Hepatocyte (in vitro differentiated cells): ENCODE measurements around the gene ZDHHC14. TPM values are rescaled to one million over a fixed set of nuclear protein-coding genes. Genes with fewer than 3 reads are reported as not detected.

Experiments
- DNase-seq: peaks from one replicate; pipeline ENCODE4 v3.0.0-alpha.2; 2016; ENCODE audit warnings: low spot score
- H2AFZ ChIP-seq: fragments of 200-600 bp; sonication (generic); 2 replicates; pipeline ENCODE4 v1.6.0; 2016; ENCODE audit warnings: antibody characterized with exemption, mild to moderate bottlenecking
- H3K27ac ChIP-seq: fragments of 200-600 bp; sonication (generic); 2 replicates; pipeline ENCODE4 v1.5.1; 2016; ENCODE audit warnings: mild to moderate bottlenecking
- H3K27me3 ChIP-seq: fragments of 200-600 bp; sonication (generic); 2 replicates; pipeline ENCODE4 v1.6.1; 2016
- H3K36me3 ChIP-seq: fragments of 200-600 bp; sonication (generic); replicated peaks from 2 replicates; pipeline ENCODE4 v1.5.1; 2016; ENCODE audit warnings: low read depth; ENCODE audit not compliant: insufficient read depth
- H3K4me1 ChIP-seq: fragments of 200-600 bp; sonication (generic); 2 replicates; pipeline ENCODE4 v1.5.1; 2016; ENCODE audit warnings: mild to moderate bottlenecking, moderate library complexity; ENCODE audit not compliant: insufficient read depth
- H3K4me2 ChIP-seq: fragments of 200-600 bp; sonication (generic); 2 replicates; pipeline ENCODE4 v1.6.0; 2016
- H3K4me3 ChIP-seq: fragments of 200-600 bp; sonication (generic); 2 replicates; pipeline ENCODE4 v1.5.1; 2016; ENCODE audit warnings: mild to moderate bottlenecking
- H3K79me2 ChIP-seq: fragments of 200-600 bp; sonication (generic); 2 replicates; pipeline ENCODE4 v1.6.0; 2017; ENCODE audit warnings: mild to moderate bottlenecking
- H3K9me2 ChIP-seq: fragments of 200-600 bp; sonication (generic); replicated peaks from 2 replicates; pipeline ENCODE4 v1.6.0; 2017; ENCODE audit warnings: mild to moderate bottlenecking; ENCODE audit not compliant: insufficient read depth
- H3K9me3 ChIP-seq: fragments of 200-600 bp; sonication (generic); 2 replicates; pipeline ENCODE4 v1.5.1; 2016; ENCODE audit warnings: low read depth, mild to moderate bottlenecking
- H4K20me1 ChIP-seq: fragments of 200-600 bp; sonication (generic); 2 replicates; pipeline ENCODE4 v1.6.0; 2016; ENCODE audit warnings: mild to moderate bottlenecking; ENCODE audit not compliant: insufficient read depth, poor library complexity, severe bottlenecking
- CTCF ChIP-seq: fragments of 200-600 bp; sonication (generic); IDR thresholded peaks from 2 replicates; pipeline ENCODE4 v1.5.1; 2016; ENCODE audit warnings: antibody characterized with exemption, mild to moderate bottlenecking; ENCODE audit not compliant: poor library complexity
- EZH2 ChIP-seq: fragments of 200-600 bp; sonication (generic); IDR thresholded peaks from 2 replicates; pipeline ENCODE4 v1.6.1; 2016; ENCODE audit warnings: antibody characterized with exemption, mild to moderate bottlenecking, borderline replicate concordance
- EZH2phosphoT487 ChIP-seq: fragments of 200-600 bp; sonication (generic); IDR thresholded peaks from one replicate; pipeline ENCODE4 v1.6.1; 2018; ENCODE audit warnings: antibody characterized with exemption, mild to moderate bottlenecking, low read depth, moderate library complexity; ENCODE audit not compliant: unreplicated experiment, severe bottlenecking
- WGBS: methylation state at CpG from one replicate; pipeline ENCODE4 v1.1.6; 2016; ENCODE audit warnings: low lambda C conversion rate; ENCODE audit errors: missing lambda C conversion rate; 5-methylcytosine and 5-hydroxymethylcytosine counted together
- polyA plus RNA-seq: library from polyadenylated mRNA; unstranded; fragments of >200 nt; fragmentation: Nextera tagmentation; extraction: Ambion mirVana; gene quantifications from 2 replicates; pipeline ENCODE4 v1.2.1, GENCODE V29; 2016
- total RNA-seq: library from RNA; depleted of rRNA; stranded (reverse); fragments of >200 nt; gene quantifications from 2 replicates; pipeline ENCODE4 v1.2.3, GENCODE V29; 2014

The ZDHHC14 gene
- total and polyA plus RNA-seq, 2 experiments from 2014 or later = 11.8 to 25.2 TPM

GRCh38 chr6:157604816-157605215 lies 223.8 kb downstream of the ZDHHC14 start:
- Histone ChIP-seq H3K36me3 (no peaks in the 10 kb centered on the region), H3K4me2 (no peak overlapping the region), H3K9me2 (no peaks in the 10 kb centered on the region), H3K79me2 (no peaks in the 10 kb centered on the region), H3K27me3 (no peaks in the 10 kb centered on the region), H3K9me3 (no peaks in the 10 kb centered on the region), H3K4me1 (peaks cover 4% of the 10 kb centered on the region), H4K20me1 (no peaks in the 10 kb centered on the region), H3K27ac (no peak overlapping the region), H3K4me3 (no peak overlapping the region), H2AFZ (no peak overlapping the region)
- no peak for TF ChIP-seq EZH2
- TF ChIP-seq EZH2phosphoT487 = no peak
- no peak for TF ChIP-seq CTCF
- 74% methylated on average over 2 of the region's 2 CpGs for WGBS
- no peak for DNase-seq

GRCh38 chr6:157605484-157605883 lies 224.5 kb downstream of the ZDHHC14 start:
- H3K79me2 ChIP-seq = no peaks in the 10 kb centered on the region
- H3K4me1 ChIP-seq = peaks cover 4% of the 10 kb centered on the region
- DNase-seq = no peak
- no peaks in the 10 kb centered on the region for H4K20me1 ChIP-seq
- H2AFZ ChIP-seq = no peak overlapping the region
- no peak overlapping the region for H3K4me2 ChIP-seq
- no peaks in the 10 kb centered on the region for H3K9me2 ChIP-seq
- no peaks in the 10 kb centered on the region for H3K9me3 ChIP-seq
- WGBS = 84% methylated on average over 8 of the region's 8 CpGs
- no peak overlapping the region for H3K27ac ChIP-seq
- no peak overlapping the region for H3K4me3 ChIP-seq
- no peaks in the 10 kb centered on the region for H3K36me3 ChIP-seq
- no peaks in the 10 kb centered on the region for H3K27me3 ChIP-seq
- TF ChIP-seq EZH2phosphoT487 = no peak
- no peak for TF ChIP-seq EZH2
- no peak for TF ChIP-seq CTCF

DNA sequence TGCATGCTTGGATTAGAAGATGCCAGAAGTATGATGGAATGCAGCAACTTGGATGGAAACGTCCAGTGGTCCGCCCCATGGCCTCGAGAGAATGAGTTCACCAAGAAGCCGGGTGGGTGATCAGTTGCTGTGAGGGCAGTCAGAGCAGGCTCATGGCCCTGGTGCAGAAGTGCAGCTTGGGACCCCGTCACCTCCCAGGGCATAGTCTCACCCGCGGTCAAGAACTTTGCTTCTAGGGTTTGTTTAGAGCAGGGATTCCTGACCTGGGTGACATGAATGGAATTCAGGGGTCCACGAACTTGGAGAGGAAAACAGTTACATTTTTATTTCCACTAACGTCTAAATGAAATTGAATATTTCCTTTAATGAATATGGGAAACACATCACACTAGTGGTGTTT lies 225.5 kb downstream of the ZDHHC14 start:
- no peak overlapping the region for H3K4me2 ChIP-seq
- no peaks in the 10 kb centered on the region for H3K79me2 ChIP-seq
- no peaks in the 10 kb centered on the region for H3K9me2 ChIP-seq
- H3K4me1 ChIP-seq = peaks cover 4% of the 10 kb centered on the region
- no peak overlapping the region for H2AFZ ChIP-seq
- H3K27ac ChIP-seq = no peak overlapping the region
- no peak for DNase-seq
- H3K36me3 ChIP-seq = no peaks in the 10 kb centered on the region
- H3K27me3 ChIP-seq = no peaks in the 10 kb centered on the region
- H4K20me1 ChIP-seq = no peaks in the 10 kb centered on the region
- WGBS = 87% methylated on average over 9 of the region's 9 CpGs
- no peak for TF ChIP-seq EZH2
- no peak for TF ChIP-seq EZH2phosphoT487
- no peak overlapping the region for H3K4me3 ChIP-seq
- H3K9me3 ChIP-seq = no peaks in the 10 kb centered on the region

- H3K27ac ChIP-seq = no peak overlapping the region
Observed at GRCh38 chr6:157607317-157608109, 226.5 kb downstream of the ZDHHC14 start.

More at GRCh38 chr6:157607317-157608109, 226.5 kb downstream of the ZDHHC14 start:
- no peak for DNase-seq
- H4K20me1 ChIP-seq = no peaks in the 10 kb centered on the region
- no peak overlapping the region for H2AFZ ChIP-seq
- no peak overlapping the region for H3K4me2 ChIP-seq
- no peaks in the 10 kb centered on the region for H3K79me2 ChIP-seq
- WGBS = 52% methylated on average over 12 of the region's 12 CpGs
- H3K36me3 ChIP-seq = no peaks in the 10 kb centered on the region
- H3K4me3 ChIP-seq = no peak overlapping the region
- H3K9me3 ChIP-seq = no peaks in the 10 kb centered on the region
- peaks cover 4% of the 10 kb centered on the region for H3K4me1 ChIP-seq
- no peak for TF ChIP-seq CTCF
- no peak for TF ChIP-seq EZH2phosphoT487
- TF ChIP-seq EZH2 = no peak
- H3K27me3 ChIP-seq = no peaks in the 10 kb centered on the region
- H3K9me2 ChIP-seq = no peaks in the 10 kb centered on the region
